ENCODE results near the gene MIF. TPM values are rescaled to one million over a fixed set of nuclear protein-coding genes. Genes with fewer than 3 reads are reported as not detected.

Gene MIF
- total RNA-seq, 1 experiment from 2014 or later: 762 TPM

DNA sequence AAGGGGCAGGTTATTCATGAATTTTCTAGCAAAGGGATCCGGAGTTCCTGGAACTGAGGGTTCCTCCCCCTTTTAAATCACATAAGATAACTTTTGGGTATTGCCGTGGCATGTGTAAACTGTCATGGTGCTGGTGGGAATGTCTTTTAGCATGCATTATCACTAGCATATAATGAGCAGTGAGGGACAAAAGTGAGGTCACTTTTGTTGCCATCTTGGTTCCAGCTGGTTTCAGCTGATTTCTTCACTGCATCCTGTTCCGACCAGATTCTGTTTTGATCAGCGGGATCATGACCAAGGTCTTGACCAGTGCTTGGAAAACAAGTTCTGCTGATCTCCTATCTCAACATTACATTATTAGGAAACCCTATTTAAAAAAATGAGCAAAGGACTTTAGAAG lies 7.4 kb downstream of the MIF start:
- Mint-ChIP-seq H3K4me1 (ENCODE audit: low read depth, unreplicated experiment) (peaks cover 10% of the 10 kb centered on the region), H3K27me3 (ENCODE audit: insufficient read depth, unreplicated experiment) (no peaks in the 10 kb centered on the region), H3K9me3 (ENCODE audit: unreplicated experiment) (peaks cover 22% of the 10 kb centered on the region), H3K36me3 (ENCODE audit: insufficient read depth, unreplicated experiment) (peaks cover 21% of the 10 kb centered on the region), H3K4me3 (ENCODE audit: unreplicated experiment) (no peak overlapping the region), H3K27ac (ENCODE audit: unreplicated experiment) (no peak overlapping the region)
- no TSS peak for BruUV-seq (replicated peaks)
- intact Hi-C loops (cut with micrococcal nuclease; ENCODE audit: unreplicated experiment): no loop called here
- ChIA-PET CTCF (no interaction called here), POLR2A (no interaction called here)
- DNase-seq: no peak
- H3K36me3 ChIP-seq (ENCODE audit: control insufficient read depth, insufficient read depth, low read length): peaks cover 3% of the 10 kb centered on the region
- H3K9me3 ChIP-seq: 0 out of 2 replicates have a peak, but pooled peaks cover 3% of the 10 kb centered on the region
- H3K27me3 ChIP-seq (replicated peaks; ENCODE audit: control insufficient read depth, insufficient read depth, low read length): no peaks in the 10 kb centered on the region
- H3K4me1 ChIP-seq: no peaks in the 10 kb centered on the region
- no peak overlapping the region for H3K4me3 ChIP-seq (ENCODE audit: low read depth, low read length)
- TF ChIP-seq, protein P1, sequence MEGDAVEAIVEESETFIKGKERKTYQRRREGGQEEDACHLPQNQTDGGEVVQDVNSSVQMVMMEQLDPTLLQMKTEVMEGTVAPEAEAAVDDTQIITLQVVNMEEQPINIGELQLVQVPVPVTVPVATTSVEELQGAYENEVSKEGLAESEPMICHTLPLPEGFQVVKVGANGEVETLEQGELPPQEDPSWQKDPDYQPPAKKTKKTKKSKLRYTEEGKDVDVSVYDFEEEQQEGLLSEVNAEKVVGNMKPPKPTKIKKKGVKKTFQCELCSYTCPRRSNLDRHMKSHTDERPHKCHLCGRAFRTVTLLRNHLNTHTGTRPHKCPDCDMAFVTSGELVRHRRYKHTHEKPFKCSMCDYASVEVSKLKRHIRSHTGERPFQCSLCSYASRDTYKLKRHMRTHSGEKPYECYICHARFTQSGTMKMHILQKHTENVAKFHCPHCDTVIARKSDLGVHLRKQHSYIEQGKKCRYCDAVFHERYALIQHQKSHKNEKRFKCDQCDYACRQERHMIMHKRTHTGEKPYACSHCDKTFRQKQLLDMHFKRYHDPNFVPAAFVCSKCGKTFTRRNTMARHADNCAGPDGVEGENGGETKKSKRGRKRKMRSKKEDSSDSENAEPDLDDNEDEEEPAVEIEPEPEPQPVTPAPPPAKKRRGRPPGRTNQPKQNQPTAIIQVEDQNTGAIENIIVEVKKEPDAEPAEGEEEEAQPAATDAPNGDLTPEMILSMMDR (IDR thresholded peaks at IDR 0.05; ENCODE audit: insufficient read depth in 1 of 2, low read depth in 1 of 2, low read length in 1 of 2, severe bottlenecking in 1 of 2, unreplicated experiment in 1 of 2): no peak

DNA sequence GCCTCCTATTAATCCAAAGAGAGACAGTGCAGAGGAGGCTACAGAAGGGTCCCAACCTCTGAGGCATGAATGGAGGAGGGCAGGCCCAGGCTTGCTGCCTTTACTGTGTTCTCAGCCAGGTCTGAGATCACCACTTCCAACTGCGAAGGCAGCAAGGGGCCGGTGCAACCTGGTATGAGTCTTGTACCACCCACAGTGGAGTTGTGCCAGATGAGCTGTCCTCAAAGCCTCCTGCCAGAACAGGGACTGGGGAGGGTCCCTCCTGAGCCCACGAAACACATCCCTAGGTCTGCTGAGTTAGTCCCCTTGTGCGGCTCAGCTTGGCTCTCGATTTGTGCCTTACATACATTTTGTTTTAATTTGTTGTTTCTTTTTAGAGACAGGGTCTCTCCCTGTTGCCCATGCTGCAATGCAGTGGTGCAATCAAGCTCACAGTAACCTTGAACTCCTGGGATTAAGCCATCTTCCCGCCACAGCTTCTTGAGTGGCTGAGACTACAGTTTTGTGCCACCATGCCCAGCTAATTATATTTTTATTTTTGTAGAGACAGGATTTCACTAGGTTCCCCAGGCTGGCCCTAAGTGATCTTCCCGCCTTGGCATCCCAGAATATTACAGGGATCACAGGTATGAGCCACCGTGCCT lies 9.3 kb downstream of the MIF start:
- H3K9me3 ChIP-seq: 0 out of 2 replicates have a peak, but pooled peaks cover 3% of the 10 kb centered on the region
- no peak for DNase-seq
- no peak overlapping the region for H3K4me3 ChIP-seq (ENCODE audit: low read depth, low read length)
- ChIA-PET POLR2A (no interaction called here), CTCF (interaction anchor here (1.7 kb wide), 1 partner anchor 10 kb away, joined by 5 read pairs; the partner anchor contains the start of gene MIF)
- peaks cover 8% of the 10 kb centered on the region for H3K4me1 ChIP-seq
- no peaks in the 10 kb centered on the region for H3K27me3 ChIP-seq (replicated peaks; ENCODE audit: control insufficient read depth, insufficient read depth, low read length)
- no peaks in the 10 kb centered on the region for H3K27me3 Mint-ChIP-seq (ENCODE audit: insufficient read depth, unreplicated experiment)
- TF ChIP-seq, protein P1 (IDR thresholded peaks at IDR 0.05; ENCODE audit: insufficient read depth in 1 of 2, low read depth in 1 of 2, low read length in 1 of 2, severe bottlenecking in 1 of 2, unreplicated experiment in 1 of 2): no peak
- peaks cover 27% of the 10 kb centered on the region for H3K9me3 Mint-ChIP-seq (ENCODE audit: unreplicated experiment)
- no TSS peak for BruUV-seq (replicated peaks)
- intact Hi-C loops (cut with micrococcal nuclease; ENCODE audit: unreplicated experiment): no loop called here
- peaks cover 14% of the 10 kb centered on the region for H3K4me1 Mint-ChIP-seq (ENCODE audit: low read depth, unreplicated experiment)
- no peaks in the 10 kb centered on the region for H3K36me3 ChIP-seq (ENCODE audit: control insufficient read depth, insufficient read depth, low read length)
- peaks cover 4% of the 10 kb centered on the region for H3K36me3 Mint-ChIP-seq (ENCODE audit: insufficient read depth, unreplicated experiment)
- no peak overlapping the region for H3K4me3 Mint-ChIP-seq (ENCODE audit: unreplicated experiment)
- H3K27ac Mint-ChIP-seq (ENCODE audit: unreplicated experiment): no peak overlapping the region

DNA sequence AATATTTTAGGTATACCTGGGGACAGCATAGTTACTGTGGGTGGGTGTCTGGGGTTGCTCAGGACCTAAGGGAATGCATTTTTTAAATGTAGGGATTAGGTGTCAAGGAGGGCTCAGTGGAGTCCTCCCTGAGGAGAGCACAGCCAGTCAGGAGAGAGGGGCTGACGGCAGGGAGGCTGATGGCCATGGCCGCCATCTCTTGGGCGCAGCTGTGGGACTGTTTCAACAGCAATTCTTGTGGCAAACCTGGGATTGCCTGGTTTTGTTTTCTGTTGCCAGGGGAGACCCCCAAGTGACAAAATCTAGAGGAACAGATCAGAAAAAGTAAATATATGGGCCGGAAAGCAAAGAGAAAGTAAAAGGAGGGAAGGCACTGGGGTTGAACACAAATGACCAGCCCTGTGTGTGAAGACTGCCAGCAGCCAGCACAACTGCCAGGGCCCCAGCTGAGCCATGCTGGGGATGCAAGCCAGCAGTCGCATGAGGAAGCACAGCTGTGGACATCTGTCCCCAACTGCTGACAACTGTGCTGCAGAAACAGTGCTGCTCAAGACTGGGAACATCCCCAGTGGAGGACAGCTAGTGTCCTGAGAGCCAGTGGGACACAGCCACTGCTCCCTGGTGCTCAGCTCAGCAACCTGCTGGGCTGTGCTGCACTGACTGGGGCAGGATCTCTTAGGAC lies 10.5 kb downstream of the MIF start:
- H3K9me3 ChIP-seq: 0 out of 2 replicates have a peak, but pooled peaks cover 3% of the 10 kb centered on the region
- CTCF ChIA-PET: no interaction called here
- BruUV-seq (replicated peaks): no TSS peak
- H3K27me3 Mint-ChIP-seq (ENCODE audit: insufficient read depth, unreplicated experiment): no peaks in the 10 kb centered on the region
- intact Hi-C loops (cut with micrococcal nuclease; ENCODE audit: unreplicated experiment): no loop called here
- POLR2A ChIA-PET: no interaction called here
- H3K4me3 Mint-ChIP-seq (ENCODE audit: unreplicated experiment): no peak overlapping the region
- no peaks in the 10 kb centered on the region for H3K27me3 ChIP-seq (replicated peaks; ENCODE audit: control insufficient read depth, insufficient read depth, low read length)
- no peak overlapping the region for H3K4me3 ChIP-seq (ENCODE audit: low read depth, low read length)
- H3K36me3 Mint-ChIP-seq (ENCODE audit: insufficient read depth, unreplicated experiment): peaks cover under 1% of the 10 kb centered on the region
- H3K9me3 Mint-ChIP-seq (ENCODE audit: unreplicated experiment): peaks cover 25% of the 10 kb centered on the region
- H3K4me1 Mint-ChIP-seq (ENCODE audit: low read depth, unreplicated experiment): peaks cover 20% of the 10 kb centered on the region
- no peaks in the 10 kb centered on the region for H3K36me3 ChIP-seq (ENCODE audit: control insufficient read depth, insufficient read depth, low read length)
- peaks cover 20% of the 10 kb centered on the region for H3K4me1 ChIP-seq
- no peak for DNase-seq
- TF ChIP-seq, protein P1 (IDR thresholded peaks at IDR 0.05; ENCODE audit: insufficient read depth in 1 of 2, low read depth in 1 of 2, low read length in 1 of 2, severe bottlenecking in 1 of 2, unreplicated experiment in 1 of 2): no peak
- H3K27ac Mint-ChIP-seq (ENCODE audit: unreplicated experiment): no peak overlapping the region

Measured in Caco-2 (cell line).